ENCODE data around the gene GH2.
"Not testable (repeated sequence)": the region's sequence is repeated elsewhere in the genome, so short reads cannot be mapped to it uniquely, and the experiment has no call there.

- not testable (repeated sequence) for TF ChIP-seq CTCF (IDR thresholded peaks at IDR 0.05; ENCODE audit: extremely low read depth in 1 of 2, insufficient read depth in 1 of 2, low read depth in 1 of 2, low read length in 2 of 2); POLR2A (IDR thresholded peaks at IDR 0.05; ENCODE audit: low read depth, low read length); MAX (IDR thresholded peaks at IDR 0.05; ENCODE audit: insufficient read depth, insufficient read length); EZH2 (IDR thresholded peaks at IDR 0.05; ENCODE audit: borderline replicate concordance, low read depth, low read length, severe bottlenecking); MYC (IDR thresholded peaks at IDR 0.05; ENCODE audit: low read depth, low read length)
Measured at GRCh38 chr17:63920779-63921178, 39.0 kb upstream of the GH2 start.
